ENCODE measurements around the gene TDRD10.

Gene TDRD10

GRCh38 chr1:154550657-154551056 is 48.6 kb downstream of the TDRD10 start:
- TF ChIP-seq EP300 (IDR thresholded peaks at IDR 0.05; ENCODE audit: borderline replicate concordance) (no peak), NFIC (IDR thresholded peaks at IDR 0.05) (no peak), REST (IDR thresholded peaks at IDR 0.05; ENCODE audit: low read depth) (no peak), CEBPB (IDR thresholded peaks at IDR 0.05) (no peak), MAX (IDR thresholded peaks at IDR 0.05) (no peak), RAD21 (IDR thresholded peaks at IDR 0.05; ENCODE audit: low read depth) (no peak), CREB1 (IDR thresholded peaks at IDR 0.05; ENCODE audit: low read depth) (no peak), TAF1 (IDR thresholded peaks at IDR 0.05; ENCODE audit: low read depth) (no peak), TEAD4 (IDR thresholded peaks at IDR 0.05) (no peak)

GRCh38 chr1:154551474-154551873 is 49.5 kb downstream of the TDRD10 start:
- TF ChIP-seq NFIC (IDR thresholded peaks at IDR 0.05) (no peak), TEAD4 (IDR thresholded peaks at IDR 0.05) (no peak), CREB1 (IDR thresholded peaks at IDR 0.05; ENCODE audit: low read depth) (no peak), USF1 (IDR thresholded peaks at IDR 0.05) (no peak), EGR1 (IDR thresholded peaks at IDR 0.05) (no peak), YY1 (IDR thresholded peaks at IDR 0.05; ENCODE audit: low read depth) (no peak), TCF12 (IDR thresholded peaks at IDR 0.05; ENCODE audit: low read depth) (no peak), REST (IDR thresholded peaks at IDR 0.05; ENCODE audit: low read depth) (no peak), TAF1 (IDR thresholded peaks at IDR 0.05; ENCODE audit: low read depth) (no peak), FOXM1 (IDR thresholded peaks at IDR 0.05; ENCODE audit: borderline replicate concordance, low read depth) (no peak), RAD21 (IDR thresholded peaks at IDR 0.05; ENCODE audit: low read depth) (no peak), EP300 (IDR thresholded peaks at IDR 0.05; ENCODE audit: borderline replicate concordance) (no peak)

- TF ChIP-seq REST (IDR thresholded peaks at IDR 0.05; ENCODE audit: low read depth), result no peak
- no peak for TF ChIP-seq YY1 (IDR thresholded peaks at IDR 0.05; ENCODE audit: low read depth)
- no peak for TF ChIP-seq TCF12 (IDR thresholded peaks at IDR 0.05; ENCODE audit: low read depth)
- TF ChIP-seq EP300 (IDR thresholded peaks at IDR 0.05; ENCODE audit: borderline replicate concordance), result no peak
- no peak for TF ChIP-seq EGR1 (IDR thresholded peaks at IDR 0.05)
- no peak for TF ChIP-seq TAF1 (IDR thresholded peaks at IDR 0.05; ENCODE audit: low read depth)
- no peak for TF ChIP-seq RAD21 (IDR thresholded peaks at IDR 0.05; ENCODE audit: low read depth)
- TF ChIP-seq MAX (IDR thresholded peaks at IDR 0.05), result no peak
- no peak for TF ChIP-seq USF1 (IDR thresholded peaks at IDR 0.05)
- no peak for TF ChIP-seq NFIC (IDR thresholded peaks at IDR 0.05)
- no peak for TF ChIP-seq CEBPB (IDR thresholded peaks at IDR 0.05)
- no peak for TF ChIP-seq FOXM1 (IDR thresholded peaks at IDR 0.05; ENCODE audit: borderline replicate concordance, low read depth)
- no peak for TF ChIP-seq ZBTB7A (IDR thresholded peaks at IDR 0.05; ENCODE audit: low read depth)
These were observed 50.0 kb downstream of the TDRD10 start for GRCh38 chr1:154552036-154552435.

- TF ChIP-seq ZBTB7A (IDR thresholded peaks at IDR 0.05; ENCODE audit: low read depth) (no peak), FOXM1 (IDR thresholded peaks at IDR 0.05; ENCODE audit: borderline replicate concordance, low read depth) (no peak), TCF12 (IDR thresholded peaks at IDR 0.05; ENCODE audit: low read depth) (no peak), RAD21 (IDR thresholded peaks at IDR 0.05; ENCODE audit: low read depth) (no peak), TEAD4 (IDR thresholded peaks at IDR 0.05) (no peak), TAF1 (IDR thresholded peaks at IDR 0.05; ENCODE audit: low read depth) (no peak), YY1 (IDR thresholded peaks at IDR 0.05; ENCODE audit: low read depth) (no peak), MAX (IDR thresholded peaks at IDR 0.05) (no peak), EP300 (IDR thresholded peaks at IDR 0.05; ENCODE audit: borderline replicate concordance) (no peak), EGR1 (IDR thresholded peaks at IDR 0.05) (no peak)
These were observed 51.3 kb downstream of the TDRD10 start for GRCh38 chr1:154553056-154554030.

Data from Ishikawa (cell line).